Effector CD8-positive, alpha-beta T cell (primary cell): ENCODE results near the gene EML2.
"Not testable (repeated sequence)": the region's sequence is repeated elsewhere in the genome, so short reads cannot be mapped to it uniquely, and the experiment has no call there.

Experiments
- DNase-seq: peaks from one replicate; lab custom pipeline; 2025; lab: John Stamatoyannopoulos, UW

The EML2 gene

DNA sequence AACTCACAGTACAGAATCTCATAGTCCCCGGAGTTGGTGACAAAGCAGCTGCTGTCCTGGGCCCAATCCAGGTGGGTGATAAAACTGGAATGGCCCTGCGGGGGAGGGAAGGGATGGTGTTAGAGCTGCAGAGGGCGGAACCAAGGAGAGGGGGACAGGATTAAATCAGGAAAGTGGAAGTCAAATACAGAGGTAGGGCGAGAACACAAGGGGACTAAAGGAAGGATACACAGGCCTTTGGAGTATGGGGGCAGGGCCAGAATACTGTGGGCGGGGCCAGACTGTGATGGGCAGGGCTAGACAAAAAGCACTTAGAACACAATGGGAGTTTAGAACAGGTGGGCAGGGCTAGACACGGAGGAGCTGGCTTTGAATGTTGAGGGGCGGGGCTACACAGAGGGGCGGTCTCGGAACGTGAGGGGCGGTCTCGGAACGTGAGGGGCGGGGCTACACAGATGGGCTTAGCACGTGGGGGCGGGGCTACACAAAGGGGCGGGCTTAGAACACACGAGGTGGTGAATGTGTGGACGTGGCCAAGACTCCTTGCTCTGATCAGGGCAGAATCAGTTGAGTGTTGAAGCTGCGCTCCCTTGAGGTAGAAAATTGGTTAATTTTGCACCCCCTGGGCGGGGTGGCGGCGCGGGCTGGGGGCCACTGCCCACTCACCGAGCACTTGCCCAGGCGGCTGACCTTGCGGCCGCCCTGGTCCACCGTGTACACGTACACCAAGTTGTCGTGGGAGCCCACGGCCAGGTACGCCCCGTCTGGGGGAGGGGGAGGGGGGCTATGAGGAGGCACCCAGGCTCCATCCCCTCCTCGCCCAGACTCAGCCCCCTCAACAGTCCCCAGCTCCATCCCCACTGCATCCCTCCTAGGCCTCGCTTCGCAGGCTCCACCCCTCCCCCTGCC lies 23.1 kb downstream of the EML2 start:
- peak; percentile 60 for DNase-seq

DNA sequence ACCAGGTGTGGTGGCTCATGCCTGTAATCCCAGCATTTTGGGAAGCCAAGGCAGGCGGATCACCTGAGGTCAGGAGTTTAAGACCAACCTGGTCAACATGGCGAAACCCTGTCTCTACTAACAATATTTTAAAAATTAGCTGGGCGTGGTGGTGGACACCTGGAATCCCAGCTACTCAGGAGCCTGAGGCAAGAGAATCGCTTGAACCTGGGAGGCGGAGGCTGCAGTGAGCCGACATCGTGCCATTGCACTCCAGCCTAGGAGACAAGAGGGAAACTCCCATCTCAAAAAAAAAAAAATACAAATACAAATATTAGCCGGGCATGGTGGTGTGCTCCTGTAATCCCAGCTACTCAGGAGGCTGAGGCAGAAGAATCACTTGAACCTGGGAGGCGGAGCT lies 24.1 kb downstream of the EML2 start:
- DNase-seq = not testable (repeated sequence)

DNA sequence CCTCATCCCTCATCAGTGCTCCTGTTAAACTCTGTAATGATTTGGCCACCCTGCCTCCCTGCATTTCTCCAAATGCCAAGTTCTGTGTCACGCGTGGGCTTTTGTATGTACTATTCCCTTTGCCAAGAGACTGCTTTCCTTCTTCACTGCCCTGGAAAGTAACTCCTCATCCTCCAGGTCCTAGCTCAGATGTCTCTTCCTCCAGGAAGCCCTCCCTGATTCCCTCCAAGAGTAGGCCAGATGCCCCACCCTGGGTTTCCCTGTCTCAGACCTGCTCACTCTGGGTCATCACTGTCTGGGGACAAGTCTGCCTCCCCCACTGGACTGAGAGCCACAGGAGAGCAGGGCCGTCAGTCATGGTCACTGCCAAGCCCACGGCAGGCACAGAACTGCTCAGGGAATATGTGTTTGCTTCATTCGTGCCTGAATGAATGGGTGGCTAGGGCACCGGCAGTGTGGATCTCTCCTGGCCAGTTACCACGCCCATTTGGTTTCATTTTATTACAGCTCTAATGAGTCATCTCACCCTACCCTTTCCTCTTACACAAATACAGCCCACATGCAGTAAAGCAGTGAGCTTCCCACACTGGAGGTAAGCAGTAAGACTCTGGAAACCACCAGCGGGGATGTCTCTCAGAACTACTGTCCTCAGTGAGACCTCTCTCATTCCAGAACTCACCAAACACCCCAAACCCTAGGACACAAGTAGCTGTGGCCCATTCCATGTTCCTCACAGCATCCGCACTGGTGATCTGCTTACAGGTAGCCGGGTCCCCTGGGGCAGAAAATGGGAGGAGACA lies 25.1 kb downstream of the EML2 start:
- no peak for DNase-seq

DNA sequence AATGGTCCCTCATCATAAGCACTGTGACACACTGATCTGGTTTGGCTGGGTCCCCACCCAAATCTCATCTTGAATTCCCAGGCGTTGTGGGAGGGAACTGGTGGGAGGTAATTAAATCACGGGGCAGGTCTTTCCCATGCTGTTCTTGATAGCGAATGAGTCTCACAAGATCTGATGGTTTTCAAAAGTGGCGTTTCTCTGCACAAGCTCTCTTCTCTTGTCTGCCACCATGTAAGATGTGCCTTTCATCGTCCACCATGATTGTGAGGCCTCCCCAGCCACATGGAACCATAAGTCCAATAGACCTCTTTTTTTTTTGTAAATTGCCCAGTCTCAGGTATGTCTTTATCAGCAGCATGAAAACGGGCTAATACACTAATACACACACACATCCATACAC lies 30.2 kb downstream of the EML2 start:
- no peak for DNase-seq

DNA sequence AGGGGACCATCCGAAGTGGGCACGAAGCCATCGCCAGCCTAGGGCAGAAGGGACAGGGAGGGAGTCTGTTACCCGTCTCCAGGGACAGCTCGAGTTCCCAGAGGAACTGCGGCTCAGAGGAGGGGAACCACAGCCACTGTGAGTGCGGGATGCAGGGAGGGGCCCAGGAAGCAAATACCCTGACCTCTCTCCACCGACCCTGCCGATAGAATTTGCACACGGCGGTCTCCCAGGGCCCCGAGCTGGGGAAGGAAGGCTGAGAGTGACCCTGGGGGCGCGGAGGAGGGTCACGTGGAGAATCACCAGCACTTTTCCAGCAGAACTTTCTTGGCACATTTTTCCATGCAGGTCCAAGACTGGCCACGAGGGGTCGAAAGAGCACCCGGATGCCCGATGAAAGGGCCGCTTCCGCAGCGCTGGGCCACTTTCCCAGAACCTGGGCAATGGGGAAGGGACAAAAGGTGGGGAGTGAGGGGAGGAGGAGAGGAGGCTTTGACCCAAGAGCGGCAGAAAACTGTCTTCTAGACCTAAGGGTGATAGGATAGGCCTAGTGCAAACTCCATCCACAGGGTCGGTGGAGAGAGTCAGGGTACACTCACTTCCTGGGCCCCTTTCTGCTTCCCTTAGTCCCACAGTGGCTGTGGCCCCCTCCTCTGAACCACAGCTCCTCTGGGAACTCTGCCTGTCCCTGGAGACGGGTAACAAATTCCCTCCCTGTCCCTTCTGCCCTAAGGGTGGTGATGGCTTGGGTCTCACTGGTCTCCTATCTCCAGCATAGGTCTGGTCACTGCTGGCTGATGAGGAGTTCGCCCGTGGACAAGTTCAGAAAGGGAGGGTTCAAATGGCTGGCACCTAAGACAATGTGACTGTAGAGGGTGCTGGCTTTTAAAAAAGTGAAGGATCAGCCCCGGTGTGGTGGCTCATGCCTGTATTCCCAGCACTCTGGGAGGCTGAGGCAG lies 31.8 kb downstream of the EML2 start:
- peak; percentile 11 for DNase-seq

DNA sequence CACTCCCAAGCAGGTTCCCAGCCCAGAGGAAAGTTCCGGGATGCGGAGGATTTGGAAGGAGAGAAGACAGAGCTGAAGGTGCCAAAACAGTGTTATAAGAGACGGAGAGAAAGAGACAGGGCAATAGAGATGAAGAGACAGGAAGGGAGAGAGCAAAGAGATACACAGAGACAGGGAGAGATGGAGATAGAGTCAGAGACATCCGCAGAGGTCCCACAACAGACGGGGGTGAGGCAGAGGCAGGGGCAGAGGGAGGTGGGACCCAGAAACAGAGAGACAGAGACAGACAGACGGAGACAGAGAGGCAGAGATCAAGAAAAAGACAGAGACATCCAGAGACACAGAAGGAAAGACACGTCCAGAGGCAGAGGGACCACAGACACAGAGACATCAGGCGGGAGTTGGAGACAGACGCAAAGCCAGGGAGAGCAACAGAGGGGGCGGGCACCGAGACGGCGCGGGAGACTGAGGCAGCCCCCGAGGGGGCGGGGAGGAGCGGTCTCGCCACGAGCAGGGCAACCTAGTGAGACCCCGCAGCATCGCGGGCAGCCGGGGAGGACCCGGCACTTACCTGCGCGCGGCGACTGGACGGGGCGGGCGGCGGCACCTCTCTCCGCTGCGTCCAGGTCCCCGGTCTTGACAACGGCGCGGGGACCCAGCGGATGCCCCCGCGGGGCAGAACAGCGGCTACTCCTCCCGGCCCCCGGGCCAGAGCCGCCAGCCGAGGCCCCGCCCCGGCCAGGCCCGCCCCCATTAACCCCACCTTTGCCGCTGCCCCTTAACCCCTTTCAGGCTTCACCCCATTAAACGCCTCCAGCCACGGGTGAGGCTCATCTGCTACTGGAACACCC lies 37.4 kb downstream of the EML2 start, which contains the start of gene GPR4:
TSS of gene GPR4 (minus strand) at position 689 of the 851 bp plus-strand sequence. CDS start 10,346 bp downstream, outside the sequence.
- no peak for DNase-seq

DNA sequence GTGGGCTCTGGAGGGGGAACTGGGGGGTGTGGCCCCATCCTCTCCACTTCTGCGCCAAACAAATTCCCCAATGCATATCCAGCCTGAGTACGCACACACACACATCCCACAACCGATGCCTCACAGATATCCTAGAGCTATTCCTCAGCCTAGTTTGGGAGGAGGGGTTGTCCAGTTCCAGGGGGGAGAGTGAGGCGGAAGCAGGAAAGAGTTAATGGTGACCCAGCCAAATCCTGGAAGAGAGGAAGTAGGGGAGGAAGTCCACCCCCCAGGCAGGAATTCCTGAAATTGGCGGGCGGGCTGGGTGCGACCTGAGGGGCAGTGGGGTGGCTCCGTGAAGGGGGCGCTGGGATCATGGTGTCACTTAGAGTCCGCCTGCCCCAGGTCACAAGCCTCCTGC lies 38.1 kb downstream of the EML2 start:
- no peak for DNase-seq

DNA sequence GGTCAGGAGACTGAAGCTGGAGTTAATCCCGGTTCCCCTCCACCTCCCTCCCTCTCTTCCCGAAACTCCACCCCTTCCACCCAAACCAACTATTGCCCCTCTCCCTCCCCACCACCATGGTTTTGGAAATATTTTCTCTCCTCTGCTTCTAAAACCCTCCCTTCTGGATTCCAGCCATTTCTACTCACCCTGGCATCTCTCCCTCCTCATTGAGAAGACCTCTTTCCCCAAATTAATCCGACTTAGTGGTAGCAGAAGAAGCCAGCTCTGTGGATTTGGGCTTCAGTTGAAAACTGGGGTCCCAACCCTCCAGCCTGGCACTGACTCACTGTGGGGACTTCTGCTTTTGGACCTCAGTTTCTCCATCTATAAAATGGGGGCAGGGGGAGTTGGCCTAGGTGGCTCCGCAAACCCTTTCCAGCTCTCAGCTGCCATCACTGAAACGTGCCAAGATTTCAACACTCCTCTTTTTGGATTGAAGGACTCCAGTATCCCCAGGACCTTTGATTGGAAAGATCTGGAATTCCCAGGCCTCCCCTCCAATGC lies 38.8 kb downstream of the EML2 start:
- DNase-seq = no peak

DNA sequence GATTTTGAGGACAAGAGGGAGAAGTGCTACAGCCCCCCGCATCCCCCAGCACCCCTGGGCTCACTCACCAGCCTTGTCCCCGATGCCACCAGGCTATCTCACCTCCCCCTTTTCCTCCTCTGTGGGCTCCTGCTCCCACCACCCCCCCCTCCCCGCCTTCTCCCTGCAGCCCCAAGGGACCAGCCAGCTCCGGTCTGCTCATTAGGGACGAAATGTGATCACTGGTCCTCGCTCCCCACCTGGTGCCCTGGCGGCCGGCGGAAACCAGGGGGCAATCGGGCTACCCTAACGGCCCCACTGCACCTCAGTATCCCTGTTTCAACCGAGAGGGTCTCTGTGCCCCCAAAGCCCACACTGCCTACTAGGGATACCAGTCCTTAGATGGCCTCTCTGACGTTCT lies 39.9 kb downstream of the EML2 start:
- DNase-seq = no peak

DNA sequence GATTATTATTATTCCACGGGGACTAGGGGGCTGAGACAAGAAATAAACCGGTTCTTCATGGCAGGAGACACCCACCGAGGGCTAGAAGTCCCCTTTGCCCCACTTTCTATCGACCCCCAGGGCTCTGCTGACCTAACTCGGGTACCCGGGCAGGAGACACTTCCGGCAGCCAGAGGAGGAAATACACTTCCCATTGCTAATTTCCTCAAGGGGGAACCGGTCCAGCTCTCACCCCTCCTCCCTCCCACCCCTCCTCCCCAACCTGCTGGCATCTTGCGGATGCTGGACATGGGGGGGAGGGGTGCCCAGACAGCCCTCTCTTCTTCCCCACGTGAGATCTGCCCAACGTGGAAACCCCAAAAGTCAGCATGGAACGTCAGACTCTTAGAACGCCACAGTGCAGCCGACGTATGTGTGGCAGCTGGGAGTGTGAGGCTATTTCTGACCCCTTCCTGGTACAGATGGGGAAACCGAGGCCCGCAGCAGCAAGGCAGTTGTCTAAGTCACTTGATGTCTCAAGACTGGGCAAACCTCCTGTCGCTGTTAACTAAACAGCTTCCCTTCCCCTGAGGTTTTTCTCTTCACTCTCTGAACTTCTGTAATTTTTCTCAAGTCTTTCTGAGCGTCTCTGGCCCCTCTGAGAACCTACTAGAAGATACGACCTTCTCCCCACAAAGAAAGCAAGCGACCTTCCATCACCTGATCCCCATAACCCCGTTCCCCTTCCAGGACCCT lies 40.8 kb downstream of the EML2 start:
- no peak for DNase-seq

DNA sequence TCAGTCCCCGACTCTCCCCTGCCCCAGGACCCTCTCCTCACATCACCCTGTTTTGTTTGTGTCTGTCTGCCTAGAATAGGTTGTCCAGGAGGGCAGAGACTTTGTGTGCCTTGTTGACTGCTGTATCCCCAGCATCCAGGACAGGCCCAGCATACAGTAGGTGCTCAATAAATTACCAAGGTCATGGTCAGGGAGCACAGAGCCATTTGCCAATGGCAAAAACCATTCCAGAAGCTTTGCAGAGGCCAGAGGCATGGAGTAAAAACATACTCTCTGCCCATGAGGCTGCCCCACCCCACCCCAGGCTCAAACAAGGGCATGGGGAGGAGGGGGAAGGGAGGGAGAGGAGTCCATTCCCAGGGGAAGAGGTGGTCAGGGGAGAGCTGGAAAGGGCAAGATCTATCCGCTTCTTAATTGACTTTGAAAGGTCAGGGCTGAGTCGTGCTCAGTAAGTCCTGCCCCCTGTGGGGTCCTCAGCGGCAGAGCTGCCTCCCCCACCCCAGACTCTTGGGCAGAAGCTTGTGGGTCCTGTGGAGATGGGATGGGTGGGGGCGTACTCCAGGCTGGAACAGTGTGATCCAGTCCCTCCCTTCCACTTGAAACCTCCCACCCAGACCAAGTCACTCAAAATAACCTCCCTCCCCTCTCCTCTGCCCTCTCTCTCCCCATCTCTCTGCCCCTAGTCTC lies 41.6 kb downstream of the EML2 start:
- no peak for DNase-seq

DNA sequence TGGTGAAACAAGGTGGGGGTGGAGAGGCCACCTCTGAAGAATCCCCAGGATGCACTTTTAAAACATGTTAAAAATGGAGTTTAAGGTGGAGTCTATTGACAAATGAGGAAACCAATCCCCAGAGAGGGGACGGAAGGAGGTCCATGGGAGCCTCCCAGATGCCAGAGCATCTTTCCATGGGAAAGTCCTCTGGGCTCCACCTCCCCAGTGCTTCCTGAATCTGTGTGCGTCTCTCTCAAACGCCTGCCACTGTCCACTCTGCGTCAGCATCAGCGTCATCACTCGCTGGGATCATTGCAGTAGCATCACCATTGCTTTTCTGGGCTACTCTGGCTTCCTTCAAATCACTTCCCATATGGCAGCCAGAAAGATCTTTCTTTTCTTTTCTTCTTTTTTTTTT lies 43.4 kb downstream of the EML2 start:
- DNase-seq = no peak

DNA sequence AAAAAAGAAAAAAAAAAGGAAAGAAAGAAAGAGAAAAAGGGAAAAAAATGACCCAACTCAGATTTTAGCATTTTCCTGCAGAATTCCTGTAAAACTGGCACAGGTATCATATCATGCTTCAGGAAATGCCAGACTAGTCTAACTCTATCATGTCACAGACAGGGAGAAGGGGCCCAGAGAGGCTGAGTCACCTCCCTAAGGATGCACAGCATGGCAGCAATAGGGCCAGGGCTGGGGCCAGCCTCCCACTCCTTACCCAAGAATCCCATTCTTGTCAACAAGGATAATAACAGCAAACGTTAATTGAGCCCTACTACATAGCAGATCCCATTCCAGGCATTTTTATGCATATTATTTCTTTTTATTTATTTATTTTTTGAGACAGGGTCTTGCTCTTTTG lies 45.7 kb downstream of the EML2 start:
- no peak for DNase-seq

DNA sequence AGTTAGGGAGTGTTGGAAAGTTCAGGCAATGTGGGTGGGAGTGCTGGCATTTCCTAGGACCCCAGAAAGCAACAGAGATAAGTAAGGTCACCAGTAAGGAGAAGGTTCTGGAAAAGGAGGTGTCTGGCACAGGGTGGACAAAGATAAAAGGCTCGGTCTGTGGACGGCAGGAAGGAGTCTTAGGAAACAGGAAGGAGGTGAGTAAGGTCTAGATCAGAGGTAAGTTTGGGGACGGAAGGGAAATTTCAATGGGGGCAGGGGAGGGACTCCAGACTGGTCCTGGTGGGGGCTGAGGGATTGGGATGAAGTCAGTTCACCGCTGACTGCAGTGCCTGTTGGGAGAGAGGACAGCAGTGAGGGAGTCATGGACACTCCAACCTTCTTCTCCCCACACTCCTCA lies 46.8 kb downstream of the EML2 start:
- no peak for DNase-seq

DNA sequence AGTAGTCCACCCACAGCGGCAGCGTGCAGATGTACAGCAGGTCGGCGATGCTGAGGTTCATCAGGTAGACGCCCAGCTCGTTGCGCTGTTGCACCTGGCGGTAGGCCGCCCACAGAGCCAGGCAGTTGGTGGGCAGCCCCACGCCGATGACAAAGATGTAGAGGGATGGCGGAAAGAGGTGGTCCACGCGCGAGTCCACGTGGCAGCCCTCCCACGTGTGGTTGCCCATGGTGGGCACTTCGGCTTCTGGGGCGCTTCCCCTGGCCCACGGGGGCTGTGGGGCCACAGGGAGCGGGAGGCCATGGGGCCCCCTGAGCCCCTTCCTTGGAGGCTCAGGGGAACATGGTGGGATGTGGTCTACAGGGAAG lies 47.6 kb downstream of the EML2 start:
- DNase-seq = no peak

DNA sequence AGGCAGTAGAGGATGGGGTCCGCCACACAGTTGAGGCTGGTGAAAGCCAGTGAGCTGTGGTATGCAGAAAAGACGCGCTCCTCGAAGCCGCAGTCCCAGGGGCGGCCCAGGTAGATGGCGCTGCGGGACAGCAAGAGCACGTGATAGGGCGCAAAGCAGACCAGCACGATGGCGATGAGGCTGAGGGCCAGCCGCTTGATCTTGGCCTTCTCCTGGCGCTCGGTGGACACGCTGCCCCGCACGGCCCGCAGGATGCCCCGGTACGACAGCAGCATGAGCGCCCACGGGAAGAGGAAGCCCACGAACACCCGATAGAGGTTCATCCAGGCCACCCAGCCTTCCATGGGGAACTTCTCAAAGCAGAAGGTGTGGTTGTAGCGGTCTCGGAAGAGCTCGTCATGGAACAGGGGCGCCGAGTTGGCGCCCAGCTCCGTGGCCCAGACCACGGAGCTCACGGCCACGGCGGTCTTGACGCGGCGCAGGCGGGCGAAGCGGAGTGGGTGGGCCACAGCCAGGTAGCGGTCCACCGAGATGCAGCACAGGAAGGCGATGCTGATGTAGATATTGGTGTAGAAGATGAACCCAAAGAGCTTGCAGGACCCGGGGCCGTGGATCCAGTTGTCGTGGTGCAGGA lies 48.1 kb downstream of the EML2 start:
- no peak for DNase-seq

DNA sequence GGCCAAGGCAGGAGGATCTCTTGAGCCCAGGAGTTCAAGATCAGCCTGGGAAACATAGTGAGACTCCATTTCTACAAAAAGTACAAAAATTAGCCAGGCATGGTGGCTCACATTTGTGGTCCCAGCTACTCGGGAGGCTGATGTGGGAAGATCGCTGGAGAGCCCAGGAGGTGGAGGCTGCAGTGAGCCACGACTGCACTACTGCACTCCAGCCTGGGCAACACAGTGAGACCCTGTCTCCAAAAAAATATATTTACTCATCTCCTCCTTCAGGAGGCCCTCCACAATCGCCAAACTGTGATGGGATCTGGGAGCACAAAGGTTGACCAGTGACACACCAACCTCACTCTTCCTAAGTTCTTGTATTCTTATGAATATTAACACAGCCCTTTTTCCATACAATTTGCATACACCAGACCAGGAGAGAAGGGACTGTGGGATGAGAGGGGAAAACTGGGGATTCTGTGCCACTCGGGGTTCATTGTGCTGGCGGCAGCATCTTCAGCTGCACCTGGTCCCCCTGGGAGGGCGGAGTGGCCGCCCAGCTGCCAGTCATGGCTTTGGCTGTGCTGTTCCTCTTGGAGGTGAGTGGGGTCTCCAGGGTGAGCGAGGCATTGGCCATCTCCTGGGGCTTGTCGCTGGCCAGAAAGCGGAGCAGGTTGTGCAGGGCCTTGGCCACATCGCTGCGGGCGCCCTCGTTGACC lies 48.7 kb downstream of the EML2 start:
- DNase-seq = no peak

DNA sequence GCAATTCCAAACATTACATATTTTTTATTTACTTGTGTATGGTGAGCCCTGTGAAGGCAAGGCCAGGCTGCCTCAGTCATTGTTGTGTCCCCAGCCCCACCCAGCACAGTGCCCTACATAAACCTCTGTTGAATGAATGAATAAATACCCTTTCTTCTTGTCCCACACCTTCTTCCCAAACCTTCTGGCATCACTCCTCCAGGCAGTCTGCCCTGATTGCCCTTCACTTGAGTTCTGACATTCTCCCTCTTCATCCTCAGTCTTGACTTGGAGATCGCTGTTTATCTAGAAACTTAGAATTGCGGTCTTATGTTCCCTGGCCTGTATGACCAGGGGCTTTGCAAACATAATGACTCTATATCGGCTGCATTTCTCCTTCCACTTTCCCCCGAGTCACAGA lies 49.4 kb downstream of the EML2 start:
- no peak for DNase-seq
